ENCODE data around the gene FBXL5.

Gene FBXL5

DNA sequence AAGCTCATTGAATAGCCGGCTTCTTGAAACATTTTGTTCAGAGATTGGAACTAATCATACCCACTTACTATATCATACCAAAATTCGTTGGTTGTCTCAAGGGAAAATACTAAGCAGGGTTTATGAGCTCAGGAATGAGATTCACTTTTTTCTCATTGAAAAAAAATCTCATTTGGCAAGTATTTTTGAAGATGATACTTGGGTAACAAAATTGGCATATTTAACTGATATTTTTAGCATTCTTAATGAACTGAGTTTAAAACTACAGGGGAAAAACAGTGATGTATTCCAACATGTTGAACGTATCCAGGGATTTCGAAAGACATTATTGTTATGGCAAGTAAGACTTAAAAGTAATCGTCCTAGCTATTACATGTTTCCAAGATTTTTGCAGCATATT lies 32.9 kb upstream of the FBXL5 start:
- H3K4me3 ChIP-seq (ENCODE audit: low read depth, low read length) = no peak overlapping the region
- DNase-seq (ENCODE audit: low read depth) = no peak
- TF ChIP-seq, protein P1, sequence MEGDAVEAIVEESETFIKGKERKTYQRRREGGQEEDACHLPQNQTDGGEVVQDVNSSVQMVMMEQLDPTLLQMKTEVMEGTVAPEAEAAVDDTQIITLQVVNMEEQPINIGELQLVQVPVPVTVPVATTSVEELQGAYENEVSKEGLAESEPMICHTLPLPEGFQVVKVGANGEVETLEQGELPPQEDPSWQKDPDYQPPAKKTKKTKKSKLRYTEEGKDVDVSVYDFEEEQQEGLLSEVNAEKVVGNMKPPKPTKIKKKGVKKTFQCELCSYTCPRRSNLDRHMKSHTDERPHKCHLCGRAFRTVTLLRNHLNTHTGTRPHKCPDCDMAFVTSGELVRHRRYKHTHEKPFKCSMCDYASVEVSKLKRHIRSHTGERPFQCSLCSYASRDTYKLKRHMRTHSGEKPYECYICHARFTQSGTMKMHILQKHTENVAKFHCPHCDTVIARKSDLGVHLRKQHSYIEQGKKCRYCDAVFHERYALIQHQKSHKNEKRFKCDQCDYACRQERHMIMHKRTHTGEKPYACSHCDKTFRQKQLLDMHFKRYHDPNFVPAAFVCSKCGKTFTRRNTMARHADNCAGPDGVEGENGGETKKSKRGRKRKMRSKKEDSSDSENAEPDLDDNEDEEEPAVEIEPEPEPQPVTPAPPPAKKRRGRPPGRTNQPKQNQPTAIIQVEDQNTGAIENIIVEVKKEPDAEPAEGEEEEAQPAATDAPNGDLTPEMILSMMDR (IDR thresholded peaks at IDR 0.05; ENCODE audit: low read depth, low read length, missing control alignments) = no peak
- in situ Hi-C loops (cut with HindIII; ENCODE audit: low sequenced_read_pairs) = no loop called here

DNA sequence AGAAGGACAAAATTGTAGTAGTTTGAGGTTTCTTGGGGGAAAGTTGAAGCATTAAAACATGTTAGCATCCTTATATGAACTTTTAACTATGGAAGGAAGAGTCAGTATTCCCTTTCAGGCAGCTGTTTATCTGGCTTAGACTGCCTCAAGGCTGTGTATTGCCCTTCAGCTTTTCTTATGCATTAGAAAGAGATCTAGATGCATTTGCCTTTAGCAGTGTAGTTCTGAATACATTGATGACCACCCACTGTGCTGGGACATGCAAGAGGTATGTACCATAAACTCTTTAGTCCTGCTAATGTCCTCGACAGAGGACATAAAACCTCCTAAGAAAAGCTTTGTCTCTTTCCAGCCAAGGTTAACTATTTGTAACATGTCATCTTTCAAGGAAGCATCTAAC lies 29.3 kb upstream of the FBXL5 start:
- TF ChIP-seq, protein P1 (IDR thresholded peaks at IDR 0.05; ENCODE audit: low read depth, low read length, missing control alignments) = no peak
- in situ Hi-C loops (cut with HindIII; ENCODE audit: low sequenced_read_pairs) = no loop called here
- no peak overlapping the region for H3K4me3 ChIP-seq (ENCODE audit: low read depth, low read length)
- no peak for DNase-seq (ENCODE audit: low read depth)

DNA sequence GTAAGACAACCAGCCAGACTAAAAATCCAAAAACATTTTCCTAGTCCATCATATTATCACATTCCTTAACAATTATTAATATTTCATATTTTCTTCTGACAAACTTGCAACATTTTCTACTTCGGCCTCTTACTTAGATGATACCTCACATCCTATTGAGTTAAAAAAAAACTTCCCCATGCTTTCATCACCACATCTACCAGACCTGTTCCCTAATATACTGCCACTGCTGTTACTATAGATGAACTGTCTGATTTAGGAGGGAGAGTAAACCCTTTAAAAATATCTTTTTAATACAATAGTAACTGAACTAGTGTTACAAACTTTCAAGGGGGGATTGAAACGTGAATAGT lies 28.0 kb upstream of the FBXL5 start:
- TF ChIP-seq, protein P1 (IDR thresholded peaks at IDR 0.05; ENCODE audit: low read depth, low read length, missing control alignments) = no peak
- in situ Hi-C loops (cut with HindIII; ENCODE audit: low sequenced_read_pairs) = no loop called here
- DNase-seq (ENCODE audit: low read depth) = no peak
- peak overlapping the region; percentile 83 for H3K4me3 ChIP-seq (ENCODE audit: low read depth, low read length)

DNA sequence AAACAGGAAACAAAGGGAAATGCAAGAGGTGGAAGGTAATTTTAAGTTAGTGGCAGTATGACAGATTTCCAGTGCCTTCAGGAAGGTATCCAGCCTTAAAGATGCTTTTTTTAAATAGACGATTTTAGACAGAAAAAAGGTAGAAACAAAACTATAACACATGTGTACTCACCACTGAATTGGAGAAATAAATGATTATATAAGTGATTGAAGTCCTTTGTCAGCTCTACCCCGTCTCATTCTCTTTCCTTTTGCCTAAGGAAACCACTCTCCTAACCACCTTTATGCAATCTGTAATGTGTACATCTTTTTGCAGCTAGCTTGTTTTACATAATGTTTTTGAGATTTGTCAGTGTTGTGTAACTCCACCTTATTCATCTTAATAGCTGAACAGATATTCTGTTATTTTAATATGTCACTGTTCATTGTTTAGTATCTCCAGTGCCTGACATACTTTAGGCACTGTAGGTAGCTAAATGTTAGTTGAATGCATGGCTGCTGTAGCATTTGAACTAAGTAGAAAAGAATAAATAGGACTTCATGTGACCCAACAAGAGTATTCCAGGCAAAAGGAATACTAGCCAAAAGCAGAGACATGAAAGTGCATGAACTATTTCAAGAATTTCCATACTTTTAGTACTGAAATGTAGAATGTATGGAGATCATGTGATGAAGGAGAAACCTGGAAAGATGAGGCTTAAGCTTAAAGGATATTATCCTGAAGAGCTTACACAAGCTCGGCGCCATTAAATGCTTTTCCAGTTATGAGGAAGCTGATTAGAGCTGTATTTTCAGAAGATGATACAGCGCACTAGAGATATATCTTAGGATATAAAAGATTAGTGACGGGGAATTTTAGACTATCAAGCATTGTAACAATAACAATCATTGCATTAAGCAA lies 27.3 kb upstream of the FBXL5 start:
- H3K4me3 ChIP-seq (ENCODE audit: low read depth, low read length) = peak overlapping the region; percentile 83
- in situ Hi-C loops (cut with HindIII; ENCODE audit: low sequenced_read_pairs) = no loop called here
- TF ChIP-seq, protein P1 (IDR thresholded peaks at IDR 0.05; ENCODE audit: low read depth, low read length, missing control alignments) = no peak
- no peak for DNase-seq (ENCODE audit: low read depth)

DNA sequence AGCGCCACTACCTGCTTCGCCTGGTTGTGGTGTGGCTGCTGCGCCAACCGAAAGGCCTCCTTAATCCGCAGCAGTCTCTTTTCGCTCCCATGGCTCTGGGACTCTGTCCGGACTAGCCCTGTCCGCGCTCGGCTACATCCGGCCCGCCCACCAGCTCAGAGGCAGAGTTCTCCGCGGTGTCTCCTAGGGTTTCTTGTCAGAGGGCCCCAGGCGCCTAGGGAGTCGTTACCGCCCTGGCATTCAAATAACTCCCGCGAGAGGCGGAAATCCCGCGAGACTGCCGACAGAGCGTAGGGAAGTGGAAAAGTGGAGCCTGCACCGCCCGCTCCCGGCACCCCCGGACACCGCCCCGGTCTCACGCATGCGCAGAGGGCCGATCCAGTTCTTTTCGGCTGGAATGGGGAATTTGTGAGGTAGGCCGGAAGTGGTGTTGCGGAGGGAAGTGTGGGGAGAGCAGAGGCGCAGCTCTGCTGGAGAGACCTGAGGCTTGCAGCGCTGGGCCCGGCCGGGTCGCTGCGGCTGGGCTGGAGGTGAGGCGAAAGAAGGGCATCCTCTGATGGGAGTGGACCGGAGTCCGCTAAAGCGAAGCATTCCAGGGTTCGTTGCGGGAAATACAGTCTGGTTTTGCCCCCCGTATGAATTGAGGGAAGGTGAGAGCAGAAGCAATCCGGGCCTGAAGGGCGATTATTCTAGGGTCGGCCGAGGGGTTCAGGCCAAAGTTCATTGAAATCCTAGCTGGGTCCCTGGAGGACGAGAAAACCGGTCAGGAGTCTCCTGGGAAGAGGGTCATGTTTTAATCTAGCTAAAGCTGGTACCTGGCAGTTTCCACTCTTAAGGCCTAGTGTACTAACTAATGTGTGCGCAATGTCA lies 26.4 kb upstream of the FBXL5 start, which contains the start of gene FAM200B:
Gene FAM200B, plus strand, starts transcription at position 456 of the 870 bp plus-strand sequence. CDS start 5,151 bp downstream, outside the sequence.
- peak; percentile 96 for DNase-seq (ENCODE audit: low read depth)
- H3K4me3 ChIP-seq (ENCODE audit: low read depth, low read length) = peak within 1 kb of the TSS; percentile 83
- in situ Hi-C loops (cut with HindIII; ENCODE audit: low sequenced_read_pairs) = no loop called here
- TF ChIP-seq, protein P1 (IDR thresholded peaks at IDR 0.05; ENCODE audit: low read depth, low read length, missing control alignments) = peak; percentile 19

DNA sequence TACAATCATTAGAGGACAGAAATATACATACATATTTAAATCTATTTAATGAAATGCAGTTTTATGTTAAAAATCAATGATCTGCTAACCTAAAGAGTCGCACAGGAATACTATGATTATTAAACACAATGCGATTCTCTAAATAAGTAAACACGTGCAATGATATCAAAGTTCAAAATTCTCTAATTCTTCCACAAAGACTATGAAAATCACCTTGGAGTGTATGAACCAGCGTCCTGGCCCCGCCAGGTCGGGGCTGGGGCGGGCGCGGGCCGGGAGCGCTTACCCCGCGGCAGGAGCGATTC lies 25.9 kb upstream of the FBXL5 start:
- in situ Hi-C loops (cut with HindIII; ENCODE audit: low sequenced_read_pairs) = no loop called here
- DNase-seq (ENCODE audit: low read depth) = no peak
- peak overlapping the region; percentile 83 for H3K4me3 ChIP-seq (ENCODE audit: low read depth, low read length)
- TF ChIP-seq, protein P1 (IDR thresholded peaks at IDR 0.05; ENCODE audit: low read depth, low read length, missing control alignments) = no peak
